GM19455 (cell line): Measurements from ENCODE around the gene RBM48.
"Not testable (repeated sequence)": the region's sequence is repeated elsewhere in the genome, so short reads cannot be mapped to it uniquely, and the experiment has no call there.

Source experiments
- ATAC-seq: cut with Tn5 transposase; IDR thresholded peaks from one replicate; pipeline ENCODE4 v1.9.1; 2021; ENCODE audit not compliant: unreplicated experiment

The RBM48 gene

DNA sequence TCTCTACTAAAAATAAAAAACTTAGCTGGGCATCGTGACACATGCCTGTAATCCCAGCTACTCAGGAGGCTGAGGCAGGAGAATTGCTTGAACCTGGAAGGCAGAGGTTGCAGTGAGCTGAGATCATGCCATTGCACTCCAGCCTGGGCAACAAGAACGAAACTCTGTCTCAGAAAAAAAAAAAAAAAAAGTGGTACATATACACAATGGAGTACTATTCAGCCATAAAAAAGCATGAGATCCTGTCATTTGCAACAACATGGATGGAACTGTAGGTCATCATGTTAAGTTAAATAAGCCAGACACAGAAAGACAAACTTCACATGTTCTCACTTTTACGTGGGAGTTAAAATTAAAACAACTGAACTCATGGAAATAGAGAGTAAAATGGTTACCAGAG is 14.9 kb downstream of the RBM48 start:
- ATAC-seq, result not testable (repeated sequence)

GRCh38 chr7:92545116-92545515 is 16.5 kb downstream of the RBM48 start:
- not testable (repeated sequence) for ATAC-seq

DNA sequence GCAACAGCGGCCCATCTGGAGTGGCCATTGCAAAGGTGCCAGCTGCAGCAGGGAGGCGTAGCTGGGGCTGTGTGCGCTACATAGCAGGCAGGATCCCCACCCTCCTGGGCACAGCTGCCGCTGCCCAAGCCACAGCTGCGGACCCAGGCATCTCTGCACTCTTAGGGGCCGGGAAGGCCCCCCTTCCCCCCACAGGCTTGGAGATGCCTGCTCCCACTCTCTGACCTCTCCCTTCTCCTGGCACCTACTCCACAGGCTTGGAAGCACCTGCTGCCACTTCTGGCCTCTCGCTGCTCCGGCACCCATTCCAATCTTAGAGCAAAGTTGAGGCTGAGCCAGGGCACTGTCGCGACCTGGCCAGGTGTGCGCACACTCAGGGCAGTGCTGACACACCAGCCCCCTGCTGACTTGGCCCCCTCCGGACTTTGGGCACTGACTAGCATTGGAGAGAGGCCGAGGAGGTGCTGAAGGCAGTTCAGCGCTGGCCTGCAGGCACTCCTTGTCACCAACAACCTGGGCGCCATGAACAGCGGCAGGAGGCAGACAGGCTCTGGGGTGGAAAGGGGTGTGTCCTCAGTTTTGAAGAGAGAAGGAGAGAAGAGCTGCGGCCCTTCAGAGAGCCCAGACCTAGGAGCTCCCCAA is 18.4 kb downstream of the RBM48 start:
- ATAC-seq, result no peak

- ATAC-seq, result no peak
These were observed 19.0 kb downstream of the RBM48 start for GRCh38 chr7:92547579-92547978.

GRCh38 chr7:92550194-92550593 is 21.6 kb downstream of the RBM48 start:
- no peak for ATAC-seq

GRCh38 chr7:92557249-92557648 is 28.7 kb downstream of the RBM48 start:
- no peak for ATAC-seq

DNA sequence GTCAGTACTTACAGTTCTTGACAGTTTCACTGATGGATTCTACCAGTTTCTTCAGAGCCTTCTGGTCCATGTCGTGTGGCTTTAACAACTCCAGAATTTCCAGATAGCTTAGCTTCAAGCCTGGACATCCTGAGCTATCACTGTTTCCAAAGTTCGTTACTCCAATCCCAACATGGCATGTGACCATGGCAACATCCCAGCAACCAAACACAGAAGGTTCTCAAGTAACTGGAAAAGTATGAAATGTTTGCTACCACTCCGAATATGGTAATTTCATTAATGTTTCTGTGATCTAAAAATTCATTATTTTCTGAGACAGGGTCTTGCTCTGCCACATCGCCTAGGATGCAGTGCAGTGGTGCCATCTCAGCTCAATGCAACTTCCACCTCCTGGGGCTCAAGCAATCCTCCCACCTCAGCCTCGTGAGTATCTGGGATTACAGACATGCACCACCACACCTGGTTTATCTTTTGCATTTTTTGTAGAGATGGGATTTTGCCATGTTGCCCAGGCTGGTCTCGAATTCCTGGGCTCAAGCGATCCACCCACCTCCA is 29.3 kb downstream of the RBM48 start:
- ATAC-seq, result no peak

DNA sequence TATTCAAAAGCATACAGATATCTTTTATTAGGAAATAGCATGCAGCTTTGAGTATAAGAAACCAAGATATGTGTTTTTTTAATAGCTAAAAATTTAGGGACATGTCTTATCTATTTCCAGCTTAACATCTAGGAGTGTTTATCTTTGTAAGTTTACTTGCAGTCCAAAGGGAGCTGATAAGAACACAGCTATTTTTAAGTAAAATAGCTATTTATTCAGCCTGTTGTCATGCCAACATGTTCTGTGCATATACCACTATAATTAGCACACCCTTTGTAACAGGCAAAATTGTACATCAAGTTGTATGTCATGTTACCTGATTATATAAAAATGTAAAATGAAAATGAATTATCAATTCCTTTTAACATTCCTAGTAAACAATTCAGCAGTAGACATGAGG is 32.0 kb downstream of the RBM48 start:
- ATAC-seq, result no peak

- ATAC-seq, result no peak
These were observed 34.8 kb downstream of the RBM48 start for GRCh38 chr7:92563345-92563744.

DNA sequence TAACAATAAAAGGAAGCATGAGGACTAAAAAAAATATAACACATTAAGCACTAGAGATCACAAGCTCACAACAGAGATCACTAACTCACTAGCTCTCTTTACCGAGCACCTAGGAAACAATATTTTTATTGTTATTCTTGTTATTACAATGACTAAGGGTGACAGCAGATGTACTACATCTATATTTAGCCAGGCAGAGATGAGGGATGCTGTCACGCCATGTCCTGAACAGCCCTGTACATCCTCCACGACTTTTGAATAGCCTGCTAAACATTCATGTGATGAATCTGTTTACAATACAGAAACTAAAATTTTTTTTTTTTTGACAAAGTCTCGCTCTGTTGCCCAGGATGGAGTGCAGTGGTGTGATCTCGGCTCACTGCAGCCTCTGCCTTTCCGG is 38.9 kb downstream of the RBM48 start:
- no peak for ATAC-seq

- no peak for ATAC-seq
These were observed 40.5 kb downstream of the RBM48 start for GRCh38 chr7:92569137-92569536.

DNA sequence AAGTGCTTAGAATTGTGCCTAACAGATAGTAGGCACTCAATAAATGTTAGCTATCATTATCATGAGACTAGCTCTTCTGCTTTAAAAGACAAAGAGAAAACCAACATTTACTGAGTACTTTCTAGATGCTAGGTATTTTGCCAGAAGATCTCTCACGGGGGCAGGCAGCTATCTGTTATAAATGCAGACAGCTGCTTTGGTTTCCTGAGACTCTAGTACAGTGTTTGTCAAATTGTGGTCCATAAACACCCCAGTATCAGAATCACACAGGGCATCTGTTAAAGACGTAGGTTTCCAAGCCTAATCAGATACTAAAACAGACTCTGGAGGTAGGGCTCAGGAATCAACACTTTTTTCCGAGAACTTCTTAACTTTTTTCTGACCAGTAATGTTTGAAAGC is 47.7 kb downstream of the RBM48 start:
- ATAC-seq, result no peak

GRCh38 chr7:92582948-92583347 is 54.4 kb downstream of the RBM48 start:
- ATAC-seq, result no peak

DNA sequence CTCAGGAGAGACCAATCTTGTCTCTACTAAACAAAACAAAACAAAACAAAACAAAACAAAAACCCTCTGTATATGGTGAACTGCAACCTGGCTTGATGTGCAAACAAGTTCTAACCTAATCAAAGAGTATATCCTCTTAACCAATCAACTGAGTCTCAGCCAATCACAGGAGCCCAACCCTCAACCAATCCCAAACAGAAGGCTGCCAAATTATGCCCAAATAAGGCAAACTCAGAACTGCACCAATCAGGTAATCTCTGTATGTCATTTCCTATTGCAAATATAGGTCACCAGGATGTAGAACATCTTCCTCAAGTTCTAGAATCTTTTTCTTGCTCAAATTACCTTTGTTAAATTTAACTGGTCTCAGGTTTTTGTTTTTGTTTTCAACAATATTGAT is 56.4 kb downstream of the RBM48 start:
- ATAC-seq, result no peak

DNA sequence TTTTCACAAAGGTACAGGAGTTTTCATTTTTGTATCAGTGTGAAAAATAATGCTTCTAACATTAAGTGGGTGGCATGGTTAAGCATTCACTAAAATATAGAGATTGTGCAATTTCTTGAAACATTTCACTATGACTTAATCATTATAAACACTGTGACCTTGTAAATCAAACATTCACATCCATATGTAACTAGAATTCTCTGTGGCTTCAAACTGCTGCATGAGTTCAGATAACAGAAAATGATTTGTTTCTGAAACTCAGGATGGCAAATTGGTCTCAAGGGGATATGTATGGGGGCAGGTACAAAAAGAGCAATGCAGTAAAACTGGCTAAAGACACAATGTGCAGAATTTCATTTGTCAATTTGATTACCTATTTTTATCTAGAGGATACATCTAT is 57.8 kb downstream of the RBM48 start:
- ATAC-seq, result no peak

- no peak for ATAC-seq
These were observed 58.2 kb downstream of the RBM48 start for GRCh38 chr7:92586841-92587240.
